ENCODE results near the gene TM9SF1. TPM values are rescaled to one million over a fixed set of nuclear protein-coding genes. Genes with fewer than 3 reads are reported as not detected.
A peak's percentile ranks its signal among the peaks of the same experiment; 100 is the strongest.

TM9SF1 gene
- total and polyA plus RNA-seq, 10 of the 15 experiments (the other 5 are each of a cell fraction or from before 2014, with no cell fraction given): 7.2 to 39.2 (median 17.6) TPM

DNA sequence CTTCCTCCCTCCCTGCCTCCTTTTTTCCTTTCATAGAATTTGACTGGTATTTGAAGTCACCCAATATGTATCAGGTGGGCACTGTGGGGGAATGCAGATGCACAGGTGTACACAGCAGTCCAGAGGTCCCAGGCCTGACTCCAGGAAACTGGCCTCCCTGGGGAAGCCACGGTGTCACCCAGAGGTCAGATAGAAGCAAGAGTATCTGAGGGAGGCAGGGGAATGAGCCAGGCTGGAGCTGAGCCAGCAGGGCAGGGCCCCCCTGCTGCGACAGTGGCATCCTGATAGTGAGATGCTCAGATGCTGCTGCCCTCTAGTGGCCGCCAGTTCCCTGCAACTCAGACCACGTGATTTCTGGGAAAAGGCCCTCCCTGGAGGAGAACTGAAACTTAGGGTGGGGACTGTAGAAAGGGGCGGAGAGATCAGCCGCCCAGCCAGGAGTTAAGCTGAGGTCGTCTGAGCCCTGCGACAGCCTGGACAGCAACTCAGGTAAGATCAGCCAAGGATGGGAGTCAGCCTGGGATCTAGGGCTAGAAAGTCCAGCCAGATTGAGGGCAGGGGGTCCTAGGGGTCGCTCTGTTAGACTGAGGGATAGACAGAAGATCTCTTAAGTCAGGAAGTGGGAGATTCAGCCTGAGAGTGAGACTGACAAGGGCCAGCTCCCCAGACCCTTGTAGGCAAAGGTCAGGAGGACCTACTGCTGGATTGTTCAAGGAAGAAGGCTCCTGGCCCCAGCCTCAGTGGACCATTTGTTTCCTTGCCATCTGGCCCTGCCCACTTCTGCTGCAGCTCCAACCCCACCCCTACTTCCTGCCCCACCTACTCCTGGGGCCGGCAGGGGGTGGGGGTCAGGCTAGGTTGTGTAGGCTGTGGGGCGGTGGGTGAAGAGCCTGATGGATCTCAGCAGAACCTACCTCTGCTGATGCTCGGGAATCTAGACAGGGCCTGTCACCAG, 34.1 kb downstream of the TM9SF1 start, which contains the start of gene IRF9 (continued):
- TF ChIP-seq CBX5 (IDR thresholded peaks at IDR 0.05; ENCODE audit: low read depth) (no peak), SUZ12 (IDR thresholded peaks at IDR 0.05; ENCODE audit: unreplicated experiment) (no peak), NFIC (IDR thresholded peaks at IDR 0.05; ENCODE audit: low read depth, low read length) (peak; percentile 67), SRF (IDR thresholded peaks at IDR 0.05; ENCODE audit: low read depth in 2 of 2, low read length in 2 of 2) (0 out of 4 replicates have a peak, but pooled peaks of 1 of the 2 experiments have one; percentile 48), ESRRA (IDR thresholded peaks at IDR 0.05; ENCODE audit: low read length) (no peak; the same call in 1 of the 2 replicates), CREB1 (IDR thresholded peaks at IDR 0.05; ENCODE audit: low read depth) (peak; percentile 74), SUPT20H (IDR thresholded peaks at IDR 0.05; ENCODE audit: borderline replicate concordance, control insufficient read depth, low read depth, low read length) (no peak), POU2F2 (IDR thresholded peaks at IDR 0.05; ENCODE audit: borderline replicate concordance, low read depth, low read length) (peak; percentile 86)
- TF ChIP-seq, protein P1, sequence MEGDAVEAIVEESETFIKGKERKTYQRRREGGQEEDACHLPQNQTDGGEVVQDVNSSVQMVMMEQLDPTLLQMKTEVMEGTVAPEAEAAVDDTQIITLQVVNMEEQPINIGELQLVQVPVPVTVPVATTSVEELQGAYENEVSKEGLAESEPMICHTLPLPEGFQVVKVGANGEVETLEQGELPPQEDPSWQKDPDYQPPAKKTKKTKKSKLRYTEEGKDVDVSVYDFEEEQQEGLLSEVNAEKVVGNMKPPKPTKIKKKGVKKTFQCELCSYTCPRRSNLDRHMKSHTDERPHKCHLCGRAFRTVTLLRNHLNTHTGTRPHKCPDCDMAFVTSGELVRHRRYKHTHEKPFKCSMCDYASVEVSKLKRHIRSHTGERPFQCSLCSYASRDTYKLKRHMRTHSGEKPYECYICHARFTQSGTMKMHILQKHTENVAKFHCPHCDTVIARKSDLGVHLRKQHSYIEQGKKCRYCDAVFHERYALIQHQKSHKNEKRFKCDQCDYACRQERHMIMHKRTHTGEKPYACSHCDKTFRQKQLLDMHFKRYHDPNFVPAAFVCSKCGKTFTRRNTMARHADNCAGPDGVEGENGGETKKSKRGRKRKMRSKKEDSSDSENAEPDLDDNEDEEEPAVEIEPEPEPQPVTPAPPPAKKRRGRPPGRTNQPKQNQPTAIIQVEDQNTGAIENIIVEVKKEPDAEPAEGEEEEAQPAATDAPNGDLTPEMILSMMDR (IDR thresholded peaks at IDR 0.05 in 2 of 3, conservative IDR thresholded peaks at IDR 0.05 in 1 of 3; ENCODE audit: control insufficient read depth in 2 of 3, extremely low read depth in 1 of 3, insufficient read depth in 1 of 3, low read depth in 3 of 3, low read length in 3 of 3): peak; percentile 92 to 99 (median 98); a peak in 5 of 6 replicates
- TF ChIP-seq, protein P2, sequence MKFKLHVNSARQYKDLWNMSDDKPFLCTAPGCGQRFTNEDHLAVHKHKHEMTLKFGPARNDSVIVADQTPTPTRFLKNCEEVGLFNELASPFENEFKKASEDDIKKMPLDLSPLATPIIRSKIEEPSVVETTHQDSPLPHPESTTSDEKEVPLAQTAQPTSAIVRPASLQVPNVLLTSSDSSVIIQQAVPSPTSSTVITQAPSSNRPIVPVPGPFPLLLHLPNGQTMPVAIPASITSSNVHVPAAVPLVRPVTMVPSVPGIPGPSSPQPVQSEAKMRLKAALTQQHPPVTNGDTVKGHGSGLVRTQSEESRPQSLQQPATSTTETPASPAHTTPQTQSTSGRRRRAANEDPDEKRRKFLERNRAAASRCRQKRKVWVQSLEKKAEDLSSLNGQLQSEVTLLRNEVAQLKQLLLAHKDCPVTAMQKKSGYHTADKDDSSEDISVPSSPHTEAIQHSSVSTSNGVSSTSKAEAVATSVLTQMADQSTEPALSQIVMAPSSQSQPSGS (IDR thresholded peaks at IDR 0.05; ENCODE audit: low read length): peak; percentile 65; the same call in 1 of the 2 replicates
- TF ChIP-seq, protein P3, sequence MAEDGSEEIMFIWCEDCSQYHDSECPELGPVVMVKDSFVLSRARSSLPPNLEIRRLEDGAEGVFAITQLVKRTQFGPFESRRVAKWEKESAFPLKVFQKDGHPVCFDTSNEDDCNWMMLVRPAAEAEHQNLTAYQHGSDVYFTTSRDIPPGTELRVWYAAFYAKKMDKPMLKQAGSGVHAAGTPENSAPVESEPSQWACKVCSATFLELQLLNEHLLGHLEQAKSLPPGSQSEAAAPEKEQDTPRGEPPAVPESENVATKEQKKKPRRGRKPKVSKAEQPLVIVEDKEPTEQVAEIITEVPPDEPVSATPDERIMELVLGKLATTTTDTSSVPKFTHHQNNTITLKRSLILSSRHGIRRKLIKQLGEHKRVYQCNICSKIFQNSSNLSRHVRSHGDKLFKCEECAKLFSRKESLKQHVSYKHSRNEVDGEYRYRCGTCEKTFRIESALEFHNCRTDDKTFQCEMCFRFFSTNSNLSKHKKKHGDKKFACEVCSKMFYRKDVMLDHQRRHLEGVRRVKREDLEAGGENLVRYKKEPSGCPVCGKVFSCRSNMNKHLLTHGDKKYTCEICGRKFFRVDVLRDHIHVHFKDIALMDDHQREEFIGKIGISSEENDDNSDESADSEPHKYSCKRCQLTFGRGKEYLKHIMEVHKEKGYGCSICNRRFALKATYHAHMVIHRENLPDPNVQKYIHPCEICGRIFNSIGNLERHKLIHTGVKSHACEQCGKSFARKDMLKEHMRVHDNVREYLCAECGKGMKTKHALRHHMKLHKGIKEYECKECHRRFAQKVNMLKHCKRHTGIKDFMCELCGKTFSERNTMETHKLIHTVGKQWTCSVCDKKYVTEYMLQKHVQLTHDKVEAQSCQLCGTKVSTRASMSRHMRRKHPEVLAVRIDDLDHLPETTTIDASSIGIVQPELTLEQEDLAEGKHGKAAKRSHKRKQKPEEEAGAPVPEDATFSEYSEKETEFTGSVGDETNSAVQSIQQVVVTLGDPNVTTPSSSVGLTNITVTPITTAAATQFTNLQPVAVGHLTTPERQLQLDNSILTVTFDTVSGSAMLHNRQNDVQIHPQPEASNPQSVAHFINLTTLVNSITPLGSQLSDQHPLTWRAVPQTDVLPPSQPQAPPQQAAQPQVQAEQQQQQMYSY (CRISPR knock-in tag; IDR thresholded peaks at IDR 0.05): peak; percentile 55; the same call in 1 of the 2 replicates
- TF ChIP-seq, protein P4, sequence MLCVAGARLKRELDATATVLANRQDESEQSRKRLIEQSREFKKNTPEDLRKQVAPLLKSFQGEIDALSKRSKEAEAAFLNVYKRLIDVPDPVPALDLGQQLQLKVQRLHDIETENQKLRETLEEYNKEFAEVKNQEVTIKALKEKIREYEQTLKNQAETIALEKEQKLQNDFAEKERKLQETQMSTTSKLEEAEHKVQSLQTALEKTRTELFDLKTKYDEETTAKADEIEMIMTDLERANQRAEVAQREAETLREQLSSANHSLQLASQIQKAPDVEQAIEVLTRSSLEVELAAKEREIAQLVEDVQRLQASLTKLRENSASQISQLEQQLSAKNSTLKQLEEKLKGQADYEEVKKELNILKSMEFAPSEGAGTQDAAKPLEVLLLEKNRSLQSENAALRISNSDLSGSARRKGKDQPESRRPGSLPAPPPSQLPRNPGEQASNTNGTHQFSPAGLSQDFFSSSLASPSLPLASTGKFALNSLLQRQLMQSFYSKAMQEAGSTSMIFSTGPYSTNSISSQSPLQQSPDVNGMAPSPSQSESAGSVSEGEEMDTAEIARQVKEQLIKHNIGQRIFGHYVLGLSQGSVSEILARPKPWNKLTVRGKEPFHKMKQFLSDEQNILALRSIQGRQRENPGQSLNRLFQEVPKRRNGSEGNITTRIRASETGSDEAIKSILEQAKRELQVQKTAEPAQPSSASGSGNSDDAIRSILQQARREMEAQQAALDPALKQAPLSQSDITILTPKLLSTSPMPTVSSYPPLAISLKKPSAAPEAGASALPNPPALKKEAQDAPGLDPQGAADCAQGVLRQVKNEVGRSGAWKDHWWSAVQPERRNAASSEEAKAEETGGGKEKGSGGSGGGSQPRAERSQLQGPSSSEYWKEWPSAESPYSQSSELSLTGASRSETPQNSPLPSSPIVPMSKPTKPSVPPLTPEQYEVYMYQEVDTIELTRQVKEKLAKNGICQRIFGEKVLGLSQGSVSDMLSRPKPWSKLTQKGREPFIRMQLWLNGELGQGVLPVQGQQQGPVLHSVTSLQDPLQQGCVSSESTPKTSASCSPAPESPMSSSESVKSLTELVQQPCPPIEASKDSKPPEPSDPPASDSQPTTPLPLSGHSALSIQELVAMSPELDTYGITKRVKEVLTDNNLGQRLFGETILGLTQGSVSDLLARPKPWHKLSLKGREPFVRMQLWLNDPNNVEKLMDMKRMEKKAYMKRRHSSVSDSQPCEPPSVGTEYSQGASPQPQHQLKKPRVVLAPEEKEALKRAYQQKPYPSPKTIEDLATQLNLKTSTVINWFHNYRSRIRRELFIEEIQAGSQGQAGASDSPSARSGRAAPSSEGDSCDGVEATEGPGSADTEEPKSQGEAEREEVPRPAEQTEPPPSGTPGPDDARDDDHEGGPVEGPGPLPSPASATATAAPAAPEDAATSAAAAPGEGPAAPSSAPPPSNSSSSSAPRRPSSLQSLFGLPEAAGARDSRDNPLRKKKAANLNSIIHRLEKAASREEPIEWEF (IDR thresholded peaks at IDR 0.05; ENCODE audit: insufficient replicate concordance, low read depth, low read length): no peak
- TF ChIP-seq, protein P5, sequence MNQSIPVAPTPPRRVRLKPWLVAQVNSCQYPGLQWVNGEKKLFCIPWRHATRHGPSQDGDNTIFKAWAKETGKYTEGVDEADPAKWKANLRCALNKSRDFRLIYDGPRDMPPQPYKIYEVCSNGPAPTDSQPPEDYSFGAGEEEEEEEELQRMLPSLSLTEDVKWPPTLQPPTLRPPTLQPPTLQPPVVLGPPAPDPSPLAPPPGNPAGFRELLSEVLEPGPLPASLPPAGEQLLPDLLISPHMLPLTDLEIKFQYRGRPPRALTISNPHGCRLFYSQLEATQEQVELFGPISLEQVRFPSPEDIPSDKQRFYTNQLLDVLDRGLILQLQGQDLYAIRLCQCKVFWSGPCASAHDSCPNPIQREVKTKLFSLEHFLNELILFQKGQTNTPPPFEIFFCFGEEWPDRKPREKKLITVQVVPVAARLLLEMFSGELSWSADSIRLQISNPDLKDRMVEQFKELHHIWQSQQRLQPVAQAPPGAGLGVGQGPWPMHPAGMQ (IDR thresholded peaks at IDR 0.05; ENCODE audit: borderline replicate concordance): no peak

All from GM12878 (cell line).